Omental fat pad (tissue), 4 donors: ENCODE measurements around the gene KCNA2. TPM values are rescaled to one million over a fixed set of nuclear protein-coding genes. Genes with fewer than 3 reads are reported as not detected.

Experiments
- ATAC-seq: fragments of 150-250 bp; one replicate; pipeline ENCODE4 v1.9.1; 2016; ENCODE audit warnings: mild to moderate bottlenecking, moderate library complexity; ENCODE audit not compliant: low FRiP score
- DNase-seq: peaks from one replicate; pipeline ENCODE4 v3.0.0-alpha.2; 2019; ENCODE audit warnings: low spot score
- CTCF ChIP-seq, 3 donors: fragments of 450-650 bp; IDR thresholded peaks; one replicate each; pipeline ENCODE4 v1.5.1; 2016 to 2017; ENCODE audit warnings: antibody characterized with exemption in 3 of 3, mild to moderate bottlenecking in 3 of 3, moderate library complexity in 2 of 3
- total RNA-seq, 4 donors: library from RNA; depleted of rRNA; stranded (reverse); fragments of >200 nt; gene quantifications; one replicate each; pipeline ENCODE4 v1.1.0, GENCODE V29; 2016

KCNA2 gene
- total RNA-seq, 4 donors from 2014 or later, result 1.9 to 29.8 (median 3.1) TPM

- ATAC-seq (no peak), DNase-seq (no peak)
- no peak for TF ChIP-seq CTCF (IDR thresholded peaks at IDR 0.05)
These were observed 22.4 kb upstream of the KCNA2 start for GRCh38 chr1:110628323-110629105.

- TF ChIP-seq CTCF (IDR thresholded peaks at IDR 0.05), result no peak
- DNase-seq (no peak), ATAC-seq (no peak)
These were observed 21.6 kb upstream of the KCNA2 start for GRCh38 chr1:110627764-110628163.

GRCh38 chr1:110626889-110627288 is 20.7 kb upstream of the KCNA2 start:
- ATAC-seq (no peak), DNase-seq (no peak)
- TF ChIP-seq CTCF (IDR thresholded peaks at IDR 0.05), result no peak

- DNase-seq (no peak), ATAC-seq (no peak)
These were observed 14.5 kb upstream of the KCNA2 start for GRCh38 chr1:110620686-110621085.

GRCh38 chr1:110620250-110620615 is 14.1 kb upstream of the KCNA2 start:
- no peak for TF ChIP-seq CTCF (IDR thresholded peaks at IDR 0.05)
- ATAC-seq (no peak), DNase-seq (no peak)

More at GRCh38 chr1:110620686-110621085, 14.5 kb upstream of the KCNA2 start:
- no peak for TF ChIP-seq CTCF (IDR thresholded peaks at IDR 0.05)

- DNase-seq (peak; percentile 70), ATAC-seq (peak; percentile 80)
- peak in 2 of 3 donors; percentile 82 to 93 for TF ChIP-seq CTCF (IDR thresholded peaks at IDR 0.05)
These were observed 13.5 kb upstream of the KCNA2 start for GRCh38 chr1:110619412-110620249.
